Measurements from ENCODE around the gene PAM16.
"Not testable (repeated sequence)": the region's sequence is repeated elsewhere in the genome, so short reads cannot be mapped to it uniquely, and the experiment has no call there.

Gene PAM16

GRCh38 chr16:4354512-4355409 lies 3.6 kb upstream of the PAM16 start:
- DNase-seq (ENCODE audit: insufficient read length, low spot score) = no peak
- FAIRE-seq = no peak

- FAIRE-seq = no peak
- no peak for DNase-seq (ENCODE audit: insufficient read length, low spot score)
Measured at GRCh38 chr16:4353675-4354074, 2.6 kb upstream of the PAM16 start.

GRCh38 chr16:4352843-4353242 lies 1.7 kb upstream of the PAM16 start:
- FAIRE-seq (no peak), DNase-seq (ENCODE audit: insufficient read length, low spot score) (no peak)

GRCh38 chr16:4351880-4352279 lies 759 bp upstream of the PAM16 start:
- FAIRE-seq = no peak
- DNase-seq (ENCODE audit: insufficient read length, low spot score) = no peak

- DNase-seq (ENCODE audit: insufficient read length, low spot score) (no peak), FAIRE-seq (no peak)
Measured at GRCh38 chr16:4350365-4350786, 745 bp downstream of the PAM16 start.

- FAIRE-seq (no peak), DNase-seq (ENCODE audit: insufficient read length, low spot score) (no peak)
Measured at GRCh38 chr16:4349332-4349731, 1.8 kb downstream of the PAM16 start.

- FAIRE-seq (no peak), DNase-seq (ENCODE audit: insufficient read length, low spot score) (no peak)
Measured at GRCh38 chr16:4347765-4348509, 3.2 kb downstream of the PAM16 start.

- DNase-seq (ENCODE audit: insufficient read length, low spot score) (no peak), FAIRE-seq (no peak)
Measured at GRCh38 chr16:4347010-4347409, 4.1 kb downstream of the PAM16 start.

GRCh38 chr16:4345836-4346781 lies 5.0 kb downstream of the PAM16 start:
- FAIRE-seq = no peak
- DNase-seq (ENCODE audit: insufficient read length, low spot score) = no peak

- no peak for DNase-seq (ENCODE audit: insufficient read length, low spot score)
- FAIRE-seq = no peak
Measured at GRCh38 chr16:4344983-4345835, 5.9 kb downstream of the PAM16 start.

GRCh38 chr16:4344300-4344982 lies 6.7 kb downstream of the PAM16 start:
- not testable (repeated sequence) for FAIRE-seq; DNase-seq (ENCODE audit: insufficient read length, low spot score)

GRCh38 chr16:4342866-4343744 lies 8.0 kb downstream of the PAM16 start:
- no peak for FAIRE-seq
- DNase-seq (ENCODE audit: insufficient read length, low spot score) = no peak

GRCh38 chr16:4341250-4341649 lies 9.9 kb downstream of the PAM16 start:
- DNase-seq (ENCODE audit: insufficient read length, low spot score) (no peak), FAIRE-seq (no peak)

GRCh38 chr16:4340443-4340842 lies 10.7 kb downstream of the PAM16 start:
- DNase-seq (ENCODE audit: insufficient read length, low spot score) (no peak), FAIRE-seq (no peak)

GRCh38 chr16:4339909-4340308 lies 11.2 kb downstream of the PAM16 start:
- FAIRE-seq (no peak), DNase-seq (ENCODE audit: insufficient read length, low spot score) (no peak)

GRCh38 chr16:4339455-4339854 lies 11.7 kb downstream of the PAM16 start:
- FAIRE-seq (no peak), DNase-seq (ENCODE audit: insufficient read length, low spot score) (no peak)

GRCh38 chr16:4338712-4339299 lies 12.3 kb downstream of the PAM16 start:
- FAIRE-seq = no peak
- DNase-seq (ENCODE audit: insufficient read length, low spot score) = no peak

- DNase-seq (ENCODE audit: insufficient read length, low spot score) (no peak), FAIRE-seq (no peak)
Measured at GRCh38 chr16:4338125-4338582, 13.0 kb downstream of the PAM16 start.
